GM12872 (cell line): ENCODE data around the gene RASSF5.

Experiments
- TF ChIP-seq, protein P1 (sequence below): IDR thresholded peaks from 3 replicates; pipeline ENCODE4 v1.5.1; 2011; ENCODE audit warnings: low read depth, mild to moderate bottlenecking, low read length, moderate library complexity; ENCODE audit not compliant: insufficient read depth

Gene RASSF5

DNA sequence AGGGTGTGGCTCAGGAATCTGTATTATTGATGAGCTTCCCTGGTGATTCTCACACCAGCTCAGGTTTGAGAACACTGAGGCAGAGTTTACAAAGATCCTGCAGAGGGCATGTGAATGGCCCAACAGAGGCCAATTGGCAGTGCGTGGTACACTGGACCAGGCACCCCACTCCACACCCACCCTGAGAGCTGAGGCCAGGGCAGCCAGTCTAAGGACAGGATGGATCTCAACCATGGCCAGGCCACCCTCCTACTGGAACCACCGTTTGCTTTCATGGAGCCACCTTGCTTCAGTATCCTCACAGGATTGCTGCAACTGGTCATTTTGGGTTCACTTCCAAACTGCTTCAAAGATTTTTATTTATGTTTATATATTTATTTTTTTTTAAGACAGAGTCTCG is 7.3 kb upstream of the RASSF5 start:
- TF ChIP-seq, protein P1, sequence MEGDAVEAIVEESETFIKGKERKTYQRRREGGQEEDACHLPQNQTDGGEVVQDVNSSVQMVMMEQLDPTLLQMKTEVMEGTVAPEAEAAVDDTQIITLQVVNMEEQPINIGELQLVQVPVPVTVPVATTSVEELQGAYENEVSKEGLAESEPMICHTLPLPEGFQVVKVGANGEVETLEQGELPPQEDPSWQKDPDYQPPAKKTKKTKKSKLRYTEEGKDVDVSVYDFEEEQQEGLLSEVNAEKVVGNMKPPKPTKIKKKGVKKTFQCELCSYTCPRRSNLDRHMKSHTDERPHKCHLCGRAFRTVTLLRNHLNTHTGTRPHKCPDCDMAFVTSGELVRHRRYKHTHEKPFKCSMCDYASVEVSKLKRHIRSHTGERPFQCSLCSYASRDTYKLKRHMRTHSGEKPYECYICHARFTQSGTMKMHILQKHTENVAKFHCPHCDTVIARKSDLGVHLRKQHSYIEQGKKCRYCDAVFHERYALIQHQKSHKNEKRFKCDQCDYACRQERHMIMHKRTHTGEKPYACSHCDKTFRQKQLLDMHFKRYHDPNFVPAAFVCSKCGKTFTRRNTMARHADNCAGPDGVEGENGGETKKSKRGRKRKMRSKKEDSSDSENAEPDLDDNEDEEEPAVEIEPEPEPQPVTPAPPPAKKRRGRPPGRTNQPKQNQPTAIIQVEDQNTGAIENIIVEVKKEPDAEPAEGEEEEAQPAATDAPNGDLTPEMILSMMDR, result no peak

DNA sequence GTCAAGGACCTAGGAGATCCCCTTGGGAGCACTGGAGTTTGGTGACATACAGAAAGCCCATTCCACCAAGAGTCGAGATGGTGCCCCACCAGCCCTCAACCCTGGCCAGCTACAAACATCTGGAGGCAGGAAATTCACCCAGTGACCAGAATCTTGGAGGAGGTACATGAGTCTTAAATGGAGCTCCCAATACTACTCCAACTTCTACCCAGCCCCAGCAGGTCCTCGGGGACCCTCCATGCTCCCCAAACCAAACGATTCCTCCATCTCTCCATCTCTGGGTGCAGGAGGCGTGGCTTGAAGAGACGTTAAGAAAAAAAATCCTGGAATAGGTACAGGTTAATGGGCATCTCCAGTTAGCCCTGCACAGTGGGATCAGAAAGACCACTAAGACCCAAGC is 5.5 kb upstream of the RASSF5 start:
- TF ChIP-seq, protein P1, result no peak

DNA sequence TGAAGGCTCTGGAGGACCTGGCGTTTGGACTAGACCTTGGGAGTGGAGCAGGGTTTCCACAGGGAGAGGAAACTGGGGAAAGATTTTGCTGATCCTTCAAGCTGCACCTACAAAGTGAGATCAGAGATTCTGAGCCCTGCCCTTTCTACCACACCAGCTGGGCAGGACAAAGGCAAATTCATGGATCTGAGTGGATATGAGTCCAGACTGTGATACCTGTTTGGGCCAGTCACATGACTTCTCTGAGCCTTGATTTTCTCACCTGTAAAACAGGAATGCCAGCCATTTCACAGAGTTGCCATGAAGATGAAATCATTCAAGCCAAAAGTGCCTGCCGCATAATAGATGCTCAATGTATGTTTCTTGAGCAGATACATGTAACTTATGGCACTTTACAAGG is 4.9 kb upstream of the RASSF5 start:
- TF ChIP-seq, protein P1, result no peak

DNA sequence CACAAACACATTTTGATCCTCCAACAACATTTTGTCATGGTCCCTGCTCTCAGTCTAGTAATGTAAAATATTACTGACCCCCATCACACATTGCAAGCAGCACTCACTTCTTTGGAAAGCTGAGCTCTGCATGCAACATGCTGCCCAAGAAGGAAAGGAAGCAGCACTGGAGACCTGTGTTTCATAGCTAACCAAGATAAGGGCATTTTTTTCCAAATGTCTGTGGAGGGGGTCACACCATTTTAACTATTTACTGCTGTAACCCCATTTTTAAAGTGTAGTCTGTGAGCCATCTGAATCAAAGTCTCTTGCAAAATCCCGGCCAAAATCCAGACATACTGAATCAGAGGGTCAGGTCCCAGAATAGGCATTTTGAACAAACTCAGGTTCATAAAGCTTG is 4.5 kb upstream of the RASSF5 start:
- TF ChIP-seq, protein P1, result no peak

DNA sequence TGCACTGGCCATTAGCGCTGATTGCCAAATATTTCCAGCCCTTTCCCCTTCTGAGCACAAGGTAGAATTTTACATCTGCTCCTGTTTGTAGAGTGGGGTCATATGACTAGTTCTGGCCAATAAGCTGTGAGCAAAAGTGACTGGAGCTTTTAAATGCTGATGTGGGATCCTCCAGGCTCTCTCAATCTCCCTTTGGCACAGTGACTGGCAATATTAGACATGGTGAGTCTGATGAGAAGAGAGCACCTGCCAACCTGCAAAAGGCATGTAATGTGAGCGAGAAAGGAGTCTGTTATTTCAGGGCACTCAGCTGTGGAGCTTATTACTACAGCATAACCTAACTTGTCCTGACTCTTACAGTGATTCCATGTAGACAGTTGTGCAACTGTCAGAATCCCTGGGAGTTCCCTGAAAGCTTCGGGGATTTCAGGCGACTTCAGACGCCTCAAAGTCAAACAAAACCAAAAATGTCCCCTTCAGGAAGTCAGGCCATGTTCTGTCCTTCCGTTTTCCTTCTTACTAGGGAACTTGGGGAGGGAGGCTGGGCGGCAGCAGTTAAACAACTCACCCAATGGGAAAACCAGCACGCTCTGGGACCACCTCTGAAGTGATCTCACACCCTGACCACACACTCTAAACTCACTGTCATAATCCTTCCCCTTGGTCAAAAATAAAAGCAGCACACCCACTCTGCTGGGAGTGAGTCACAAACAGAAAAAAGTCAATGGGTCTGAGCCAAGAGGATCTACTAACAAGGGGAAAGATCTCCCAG is 3.6 kb upstream of the RASSF5 start:
- TF ChIP-seq, protein P1, result no peak

DNA sequence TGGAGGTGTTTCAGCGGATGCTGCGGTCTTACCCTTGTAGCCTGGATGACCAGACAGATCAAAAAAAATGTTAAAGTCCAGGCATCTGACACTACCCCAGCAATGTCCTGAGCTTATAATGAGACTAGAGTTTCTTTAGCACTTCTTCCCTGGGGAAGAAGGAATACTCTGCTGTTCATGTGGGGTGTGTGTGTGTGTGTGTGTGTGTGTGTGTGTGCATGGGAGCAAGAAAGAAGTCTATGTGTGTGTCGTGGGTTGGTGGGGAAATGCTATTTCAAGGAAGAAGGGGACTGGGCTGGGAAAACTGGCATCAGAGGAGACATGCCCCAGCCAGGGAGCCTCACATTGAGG is 3.0 kb upstream of the RASSF5 start:
- TF ChIP-seq, protein P1, result no peak

DNA sequence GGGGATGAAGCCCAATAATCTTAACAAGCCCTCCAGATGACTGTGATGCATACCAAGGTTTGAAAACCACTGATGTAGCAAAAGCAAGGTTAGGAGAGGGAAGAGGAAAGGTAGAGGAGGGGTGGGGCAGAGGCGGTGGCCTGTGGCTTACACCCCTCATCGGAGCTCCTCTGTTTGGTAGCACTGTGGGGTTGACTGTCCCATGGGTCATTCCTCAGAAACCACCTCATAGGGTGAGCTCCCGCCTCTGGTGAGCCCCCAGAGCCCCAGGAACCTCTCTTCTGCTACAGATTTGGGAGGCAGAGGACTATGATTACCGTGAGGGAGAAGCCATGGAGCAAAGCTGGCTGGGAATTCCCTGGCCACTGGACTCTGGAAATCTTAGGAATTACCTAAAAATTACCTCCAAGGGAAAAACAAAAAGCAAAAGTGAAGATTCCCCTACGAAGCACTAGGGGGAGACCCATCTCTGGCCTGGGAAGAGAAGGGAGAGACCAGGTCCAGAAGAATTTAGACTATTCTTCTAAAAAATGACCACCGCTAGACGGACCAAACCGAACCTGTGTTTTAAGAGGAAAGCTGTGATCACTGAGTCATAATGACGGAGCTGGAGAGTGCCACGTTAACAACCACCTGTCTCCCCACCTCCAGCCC is 1.5 kb upstream of the RASSF5 start:
- TF ChIP-seq, protein P1, result peak; percentile 58
